ENCODE measurements around the gene POP7.

GRCh38 chr7:100686201-100686821 lies 19.6 kb upstream of the POP7 start:
- TF ChIP-seq POLR2A (IDR thresholded peaks at IDR 0.05) (no peak), EP300 (IDR thresholded peaks at IDR 0.05) (no peak)
